IPS DF 19.7 (cell line): ENCODE measurements around the gene R3HDM2.

Experiments
- DNase-seq: peaks from one replicate; pipeline ENCODE4 v3.0.0-alpha.2; 2013; ENCODE audit warnings: low read depth, low spot score

Gene R3HDM2

DNA sequence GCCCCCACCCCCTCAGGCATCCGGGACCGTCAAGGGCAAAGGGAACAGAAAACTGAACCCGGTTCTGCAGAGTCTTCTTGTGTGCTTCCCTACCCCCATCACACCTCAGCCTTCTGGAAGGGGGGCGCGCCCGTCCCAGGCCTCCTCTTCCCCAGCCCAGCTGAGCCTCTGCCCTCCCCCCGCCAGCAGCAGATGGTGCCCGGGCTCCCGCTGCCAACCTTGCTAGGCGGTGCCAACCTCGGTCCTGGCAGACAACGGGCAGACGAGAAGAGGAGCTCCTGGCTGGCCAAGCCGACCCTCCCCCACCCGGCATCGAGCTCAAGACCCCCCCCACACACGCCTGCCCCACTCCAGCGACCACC, 188.5 kb downstream of the R3HDM2 start:
- no peak for DNase-seq

DNA sequence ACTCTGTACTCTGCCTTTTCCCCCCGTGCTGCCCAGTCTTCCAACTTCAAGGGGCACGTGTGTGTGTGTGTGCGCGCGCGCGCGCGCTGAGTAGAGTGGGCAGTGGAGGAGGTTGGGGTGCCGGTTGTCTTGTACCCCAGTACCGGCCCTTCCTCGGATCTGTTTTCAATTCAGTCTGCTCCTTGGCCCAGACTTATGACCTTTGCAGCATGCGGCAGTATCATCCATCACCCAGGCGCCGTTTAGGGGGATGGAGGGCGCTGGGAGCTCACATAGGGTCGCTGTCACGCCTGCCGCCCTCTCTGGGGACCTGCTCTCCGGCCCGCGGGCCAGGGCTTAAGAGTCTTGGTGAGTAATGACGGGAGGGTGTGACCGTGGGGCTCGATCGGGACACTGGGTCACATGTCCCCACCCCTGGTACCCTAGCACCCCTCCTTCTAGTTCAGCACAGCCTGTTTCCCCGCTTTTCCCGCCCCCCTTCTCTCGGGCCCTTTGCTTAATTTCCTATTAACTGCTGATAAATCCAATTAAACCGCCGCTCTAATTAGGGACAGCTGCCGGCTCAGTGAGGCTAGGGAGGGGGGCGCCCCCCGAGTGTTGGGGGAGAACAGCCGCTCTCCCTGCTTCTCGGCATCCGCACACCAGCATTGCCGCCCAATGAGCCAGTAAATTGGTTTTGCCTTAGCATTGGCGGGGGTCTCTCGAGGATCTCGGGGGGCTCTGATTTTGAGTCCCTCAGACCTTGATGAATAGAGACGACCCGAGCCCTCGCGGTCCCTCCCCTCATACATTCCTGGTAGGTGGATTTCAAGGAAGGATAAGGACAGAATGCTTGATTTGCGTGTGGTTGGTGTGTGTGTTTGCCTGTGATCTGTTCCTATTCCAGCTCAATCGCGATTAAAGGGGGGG, 189.2 kb downstream of the R3HDM2 start:
- no peak for DNase-seq

DNA sequence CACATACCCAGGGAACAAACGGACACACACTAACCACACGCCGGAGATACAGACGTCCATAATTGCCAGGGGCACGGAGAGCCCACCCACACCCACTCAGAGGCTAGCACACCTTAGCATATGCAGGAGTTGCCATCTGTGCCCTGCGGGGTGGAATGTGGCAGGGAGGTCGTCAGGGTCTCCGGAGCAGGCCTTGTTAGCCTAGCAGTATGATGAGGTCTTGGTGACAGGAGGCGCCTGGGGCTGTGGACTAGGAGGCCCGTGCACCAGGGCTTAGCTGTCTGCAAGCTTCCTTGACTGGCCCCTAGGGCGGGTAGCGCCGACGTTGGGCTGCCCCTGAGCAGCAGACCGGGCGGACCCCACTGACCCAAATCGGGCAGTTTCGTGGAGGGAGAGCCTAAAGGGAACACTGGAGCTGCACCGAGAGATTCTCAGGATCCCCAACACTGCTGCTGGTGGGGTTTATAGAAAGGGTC, 189.9 kb downstream of the R3HDM2 start:
- DNase-seq: no peak

DNA sequence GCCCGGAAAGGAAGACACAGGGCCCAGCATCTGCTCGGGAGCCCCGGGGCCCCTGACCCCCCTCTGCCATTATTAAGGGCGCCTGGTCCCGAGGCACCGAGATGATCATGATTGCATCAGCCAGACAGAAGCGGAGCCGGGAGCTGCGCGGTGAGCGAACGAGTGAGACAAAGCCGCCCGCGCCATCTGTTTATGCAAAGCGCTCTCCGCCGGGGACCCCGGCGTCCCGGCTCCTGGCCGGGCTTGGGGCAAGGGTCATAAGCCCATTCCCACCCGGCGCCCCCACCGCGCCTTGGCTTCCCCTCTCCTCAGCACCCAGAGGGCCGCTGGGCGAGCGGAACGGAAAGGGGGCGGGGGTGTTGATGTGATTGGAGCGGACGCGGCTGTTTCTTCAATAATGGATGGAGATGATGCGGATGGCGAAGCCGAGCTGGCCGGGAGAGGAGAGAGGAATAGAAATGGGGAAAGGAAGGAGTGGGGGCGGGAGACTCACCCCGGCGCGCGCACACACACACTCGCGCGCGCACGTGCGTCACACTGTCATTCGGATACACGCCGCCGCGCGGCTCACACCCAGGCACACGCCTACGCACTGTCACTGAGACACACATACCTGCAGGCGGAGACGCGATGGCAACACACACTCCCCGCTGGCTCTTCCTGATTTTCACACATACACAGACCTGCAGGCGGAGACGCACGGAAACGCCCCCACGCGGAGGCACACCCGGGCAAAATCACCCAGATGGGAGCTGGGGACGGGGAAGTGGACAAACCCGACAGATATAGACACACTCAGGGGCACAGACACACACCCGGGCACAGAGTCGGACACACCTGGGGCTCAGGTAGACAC, 190.5 kb downstream of the R3HDM2 start:
- DNase-seq: no peak

DNA sequence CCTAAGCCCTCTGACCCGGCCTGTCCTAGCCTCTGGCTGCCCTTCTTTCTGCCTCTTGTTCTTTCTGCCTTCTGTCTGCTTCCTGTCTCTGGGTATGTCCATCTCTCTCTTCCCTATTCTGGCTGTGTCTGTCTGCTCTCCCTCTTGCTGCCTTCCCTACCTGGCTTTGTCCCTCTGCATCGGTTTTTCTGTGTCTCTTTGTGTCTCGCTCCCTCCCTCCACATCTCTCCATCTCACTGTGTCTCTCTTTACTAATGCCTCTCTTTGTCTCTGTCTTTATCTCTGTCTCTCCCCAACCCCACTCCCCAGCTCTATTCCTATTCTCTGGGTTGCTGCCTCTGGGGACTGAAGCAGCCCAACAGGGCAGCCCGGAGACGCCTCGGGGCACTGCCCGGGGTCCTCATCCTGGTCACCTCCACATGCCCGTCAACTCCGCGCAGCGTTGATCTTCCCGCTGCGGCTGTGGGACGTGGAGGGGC, 191.2 kb downstream of the R3HDM2 start:
- no peak for DNase-seq

DNA sequence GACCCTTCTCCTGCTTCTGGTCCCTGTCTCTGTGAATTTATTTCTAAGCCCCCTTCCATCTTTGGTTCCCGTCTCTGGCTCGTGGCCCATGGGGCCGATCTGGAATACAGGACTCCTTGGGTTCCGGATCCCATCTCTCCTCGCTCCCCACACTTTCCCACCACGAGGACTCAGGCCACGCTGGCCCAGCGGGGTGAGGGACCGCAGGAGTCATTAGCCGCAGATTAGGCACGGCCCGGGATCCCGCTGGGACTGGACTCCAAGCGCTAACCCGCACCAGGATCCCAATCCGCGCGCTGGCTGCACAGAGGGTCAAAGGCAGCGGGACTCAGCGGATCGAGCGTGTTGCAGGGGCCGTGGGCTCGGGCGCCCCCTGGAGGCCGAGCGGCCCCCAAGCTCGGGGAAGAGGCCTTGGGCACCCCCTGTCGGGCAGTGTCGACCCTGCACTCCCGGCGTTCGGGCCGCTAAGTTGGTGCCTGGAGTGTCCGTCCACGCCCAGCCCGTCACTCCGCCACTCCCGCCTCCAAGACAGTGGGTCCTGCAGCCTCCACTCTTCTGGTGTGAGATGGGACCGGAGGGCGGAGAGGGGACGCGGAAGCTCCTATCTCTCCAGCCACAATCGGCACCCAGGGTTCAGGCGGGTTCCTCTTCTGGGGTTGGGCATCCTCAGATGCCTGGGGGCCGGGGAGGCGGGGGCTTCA, 191.8 kb downstream of the R3HDM2 start:
- no peak for DNase-seq

DNA sequence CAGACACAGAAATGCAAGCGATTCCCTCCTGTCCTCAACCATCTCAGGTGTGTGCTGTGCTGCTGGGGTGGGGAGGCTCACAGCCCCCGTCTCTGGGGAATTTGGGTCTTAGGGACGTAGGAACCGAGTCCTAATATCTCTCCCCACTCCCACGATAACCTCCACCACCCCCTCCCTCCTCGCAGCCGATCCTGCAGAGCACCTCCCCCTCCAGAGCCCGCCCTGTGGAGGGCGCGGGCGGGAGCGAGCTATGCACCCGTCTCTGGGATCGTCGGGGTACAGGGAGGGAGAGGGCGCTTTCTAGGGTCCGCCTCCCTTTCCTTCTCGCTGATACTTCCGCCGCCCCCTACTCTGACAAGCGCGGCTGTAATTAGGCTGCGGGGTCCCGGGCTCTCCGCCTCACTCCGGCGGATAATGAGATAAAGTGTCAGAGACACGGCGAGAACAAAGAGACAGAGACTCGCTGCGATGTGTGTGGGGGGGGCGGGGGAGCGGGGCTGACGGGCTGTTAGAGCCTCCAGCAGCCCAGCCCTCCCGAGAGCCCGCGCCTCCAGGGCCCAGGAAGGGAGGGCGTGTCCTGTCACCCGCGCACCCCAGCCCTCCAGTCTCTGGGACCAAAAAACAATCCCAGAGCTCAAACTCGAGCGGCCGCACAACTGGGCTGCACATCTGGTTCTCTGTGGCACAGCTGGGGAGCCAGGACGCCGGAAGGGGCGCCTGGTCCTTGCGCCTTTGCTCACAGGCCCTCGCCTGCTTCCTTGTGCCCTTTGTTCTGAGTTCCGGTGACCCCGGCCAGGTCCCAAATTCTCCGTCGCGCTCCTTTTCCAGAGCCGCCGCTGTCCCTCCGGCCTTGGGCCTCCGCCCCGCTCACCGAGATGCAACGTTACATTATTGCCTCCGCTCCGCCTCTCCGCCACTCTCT, 192.7 kb downstream of the R3HDM2 start:
- DNase-seq: no peak

DNA sequence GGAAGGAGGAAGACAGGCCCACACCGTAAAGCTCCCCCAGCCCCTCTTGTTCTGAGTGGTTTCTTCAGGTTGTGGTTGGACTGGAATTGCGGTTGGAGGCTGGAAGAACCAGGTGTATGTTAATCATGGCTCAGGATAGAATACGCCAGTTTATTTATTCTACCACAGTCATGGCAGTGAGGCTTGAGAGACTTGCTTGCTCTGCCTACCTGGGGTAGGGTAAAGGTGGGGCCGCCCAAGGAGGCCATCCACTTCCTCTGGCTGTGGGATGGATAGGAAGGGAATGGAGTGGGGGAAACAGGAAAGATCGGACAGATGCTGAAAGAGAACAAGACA, 193.3 kb downstream of the R3HDM2 start:
- DNase-seq: no peak

DNA sequence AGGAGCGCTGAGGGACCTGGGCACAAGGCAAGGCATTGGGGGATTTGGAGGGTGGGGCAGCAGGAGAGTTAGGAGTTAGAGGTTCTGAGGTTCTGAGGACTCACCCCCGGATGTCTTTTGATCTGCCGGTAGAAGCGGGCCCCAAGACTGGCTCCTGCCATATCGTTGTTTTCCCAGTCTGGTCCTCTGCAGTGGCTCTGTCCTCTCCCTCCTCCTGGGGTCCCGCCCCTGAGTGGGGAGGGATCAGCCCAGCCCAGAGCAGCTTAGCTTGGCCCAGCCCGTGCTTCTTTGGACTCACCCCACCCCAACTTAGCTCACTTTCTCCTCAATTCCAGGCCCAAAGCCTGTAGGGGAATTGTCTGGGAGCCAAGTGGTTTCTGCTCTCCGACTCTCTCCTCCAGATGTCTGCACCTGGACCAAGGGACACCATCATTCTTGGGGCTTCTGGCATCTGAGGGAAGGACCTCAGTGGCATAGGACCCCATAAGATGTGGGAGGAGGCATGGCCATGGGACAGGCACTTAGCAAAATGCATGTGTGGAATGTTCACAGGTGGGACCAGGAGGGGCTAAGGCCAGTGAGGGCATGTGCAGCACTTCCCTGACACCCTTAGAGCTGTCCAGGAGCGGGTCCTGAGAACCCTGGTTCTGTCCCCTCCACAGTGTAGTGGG, 193.8 kb downstream of the R3HDM2 start:
- DNase-seq: no peak

DNA sequence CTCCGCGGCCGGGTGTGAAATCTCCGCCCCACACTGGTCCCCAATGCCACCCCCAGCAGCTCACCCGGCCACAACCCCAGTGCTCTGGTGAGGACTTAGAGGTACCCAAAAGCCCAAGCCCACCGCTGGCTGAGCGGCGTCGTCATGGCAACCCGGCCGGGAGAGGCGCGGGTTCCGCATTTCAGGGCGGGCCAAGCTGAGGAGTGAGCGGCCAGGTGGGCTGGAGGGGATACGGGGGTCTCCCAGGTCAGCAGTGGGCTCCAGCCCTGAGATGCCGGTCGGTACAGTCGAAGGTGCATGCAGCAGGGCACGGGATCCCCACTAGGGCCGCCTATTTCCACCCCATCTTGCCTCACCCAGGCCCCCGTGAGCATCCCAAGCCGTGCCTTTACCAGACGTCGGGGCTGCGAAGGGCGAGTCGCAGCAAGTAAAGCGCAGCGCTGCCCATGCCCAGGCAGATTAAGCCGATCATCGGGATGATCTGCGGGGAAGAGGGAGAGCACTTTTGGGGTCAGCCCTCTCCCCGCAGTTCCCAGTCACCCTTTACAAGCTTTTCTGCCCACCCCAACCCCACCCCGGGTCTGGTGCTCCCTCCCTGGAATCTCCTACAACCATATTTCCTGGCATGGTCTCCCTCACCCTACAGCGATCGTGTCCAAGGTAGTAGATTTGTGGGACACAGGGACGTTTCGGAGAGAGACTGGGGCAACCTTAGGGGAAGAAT, 194.5 kb downstream of the R3HDM2 start:
- DNase-seq: no peak

DNA sequence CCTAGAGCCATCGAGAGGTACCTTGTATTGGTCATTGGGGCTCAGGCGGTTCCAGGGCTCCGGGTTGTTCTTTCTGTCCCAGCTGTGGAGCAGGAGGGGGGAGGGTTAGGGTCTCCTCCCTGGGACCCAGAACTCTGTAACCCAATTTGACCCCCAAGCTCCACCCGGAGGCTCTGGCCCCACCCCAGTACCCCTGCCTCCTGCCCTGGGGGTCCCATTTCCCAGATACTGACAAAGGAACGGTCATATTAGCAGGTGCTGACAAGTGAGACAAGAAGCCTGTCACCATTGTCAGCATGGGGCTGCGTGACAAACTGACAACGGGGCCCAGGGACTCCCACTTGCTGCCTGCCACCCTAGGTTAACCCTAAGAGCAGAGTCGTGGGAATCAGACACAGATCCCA, 195.1 kb downstream of the R3HDM2 start:
- DNase-seq: no peak

DNA sequence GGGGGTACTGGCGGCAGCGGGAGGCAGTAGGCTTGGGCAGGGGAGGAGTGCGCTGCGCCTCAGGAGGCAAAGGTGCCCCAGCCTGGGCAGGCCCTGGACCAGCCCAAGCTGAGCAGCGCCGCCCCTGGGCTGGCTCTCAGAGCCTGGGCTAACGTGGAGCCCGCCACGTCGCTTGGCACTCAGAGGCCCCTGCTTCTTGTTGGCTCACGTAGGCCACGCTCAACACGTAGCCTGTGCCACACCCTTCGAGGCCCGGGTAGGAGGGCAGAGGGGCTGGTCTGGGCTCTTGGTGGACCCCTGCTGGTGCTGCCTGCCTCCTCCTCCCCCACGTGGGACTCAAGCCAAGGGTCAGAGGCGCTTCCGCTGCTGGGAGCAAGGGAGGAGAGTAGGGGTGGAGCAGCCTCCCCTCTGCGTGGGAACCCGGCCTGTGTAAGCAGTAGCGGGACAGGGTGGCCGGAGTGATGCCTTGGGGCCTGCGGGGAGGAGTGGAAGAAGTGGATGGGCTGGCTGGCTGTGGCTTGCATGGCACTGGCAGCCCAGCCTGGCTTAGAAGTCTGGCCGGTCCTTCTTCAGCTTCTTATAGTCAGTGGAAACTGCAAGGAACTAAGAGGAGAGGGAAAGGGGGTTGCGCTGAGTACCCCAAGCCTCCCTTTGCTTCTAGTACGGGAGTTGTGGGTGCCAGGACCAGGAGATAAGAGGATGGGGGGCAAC, 195.7 kb downstream of the R3HDM2 start:
- no peak for DNase-seq

DNA sequence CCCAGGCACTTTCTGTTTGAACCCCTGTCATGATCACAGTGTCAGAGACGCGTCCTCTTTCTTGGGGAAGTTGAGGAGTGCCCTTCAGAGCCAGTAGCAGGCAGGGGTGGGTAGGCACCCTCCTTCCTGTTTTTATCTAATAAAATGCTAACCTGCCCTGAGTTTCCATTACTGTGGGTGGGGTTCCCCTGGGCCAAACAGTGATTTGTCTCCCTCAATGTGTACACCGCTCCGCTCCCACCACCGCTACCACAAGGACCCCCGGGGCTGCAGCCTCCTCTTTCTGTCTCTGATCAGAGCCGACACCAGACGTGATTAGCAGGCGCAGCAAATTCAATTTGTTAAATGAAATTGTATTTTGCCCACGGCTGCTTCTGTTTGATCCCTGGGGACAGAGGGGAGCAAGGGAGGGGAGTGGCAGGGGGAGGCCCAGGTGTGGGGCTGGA, 196.2 kb downstream of the R3HDM2 start:
- no peak for DNase-seq

DNA sequence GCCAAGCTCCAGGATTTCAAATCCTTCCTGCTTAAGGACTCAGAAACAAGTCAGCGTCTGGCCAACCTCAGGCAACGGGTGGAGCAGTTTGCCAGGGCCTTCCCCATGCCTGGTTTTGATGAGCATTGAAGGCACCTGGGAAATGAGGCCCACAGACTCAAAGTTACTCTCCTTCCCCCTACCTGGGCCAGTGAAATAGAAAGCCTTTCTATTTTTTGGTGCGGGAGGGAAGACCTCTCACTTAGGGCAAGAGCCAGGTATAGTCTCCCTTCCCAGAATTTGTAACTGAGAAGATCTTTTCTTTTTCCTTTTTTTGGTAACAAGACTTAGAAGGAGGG, 196.6 kb downstream of the R3HDM2 start:
- no peak for DNase-seq

DNA sequence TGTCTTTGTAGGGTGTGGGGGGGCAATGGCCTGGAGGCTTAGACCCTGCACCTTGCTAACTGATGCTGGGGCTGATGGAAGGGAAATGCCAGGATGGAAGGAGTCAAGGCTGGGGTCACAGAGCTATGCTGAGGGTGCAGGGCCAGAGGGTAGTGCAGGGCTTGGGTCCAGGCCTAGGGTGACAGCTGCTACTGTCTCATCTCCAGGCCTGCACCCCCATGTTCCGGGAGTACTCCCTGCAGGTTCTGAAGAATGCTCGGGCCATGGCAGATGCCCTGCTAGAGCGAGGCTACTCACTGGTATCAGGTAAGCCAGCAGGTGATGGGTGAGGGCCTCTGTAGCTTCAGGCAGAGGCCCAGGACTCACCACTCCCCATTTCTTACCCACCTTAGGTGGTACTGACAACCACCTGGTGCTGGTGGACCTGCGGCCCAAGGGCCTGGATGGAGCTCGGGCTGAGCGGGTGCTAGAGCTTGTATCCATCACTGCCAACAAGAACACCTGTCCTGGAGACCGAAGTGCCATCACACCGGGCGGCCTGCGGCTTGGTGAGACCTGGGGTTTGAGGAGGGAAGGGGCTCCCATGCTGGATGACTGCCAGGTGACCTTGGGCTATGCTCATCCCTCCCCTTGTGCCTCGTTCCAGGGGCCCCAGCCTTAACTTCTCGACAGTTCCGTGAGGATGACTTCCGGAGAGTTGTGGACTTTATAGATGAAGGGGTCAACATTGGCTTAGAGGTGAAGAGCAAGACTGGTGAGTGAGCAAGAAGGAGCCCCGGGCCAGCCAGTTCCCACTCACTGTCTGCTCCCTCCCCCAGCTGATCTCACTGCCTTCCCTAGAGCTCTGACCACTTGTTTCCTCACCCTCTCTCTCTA, 197.2 kb downstream of the R3HDM2 start:
- DNase-seq: no peak

DNA sequence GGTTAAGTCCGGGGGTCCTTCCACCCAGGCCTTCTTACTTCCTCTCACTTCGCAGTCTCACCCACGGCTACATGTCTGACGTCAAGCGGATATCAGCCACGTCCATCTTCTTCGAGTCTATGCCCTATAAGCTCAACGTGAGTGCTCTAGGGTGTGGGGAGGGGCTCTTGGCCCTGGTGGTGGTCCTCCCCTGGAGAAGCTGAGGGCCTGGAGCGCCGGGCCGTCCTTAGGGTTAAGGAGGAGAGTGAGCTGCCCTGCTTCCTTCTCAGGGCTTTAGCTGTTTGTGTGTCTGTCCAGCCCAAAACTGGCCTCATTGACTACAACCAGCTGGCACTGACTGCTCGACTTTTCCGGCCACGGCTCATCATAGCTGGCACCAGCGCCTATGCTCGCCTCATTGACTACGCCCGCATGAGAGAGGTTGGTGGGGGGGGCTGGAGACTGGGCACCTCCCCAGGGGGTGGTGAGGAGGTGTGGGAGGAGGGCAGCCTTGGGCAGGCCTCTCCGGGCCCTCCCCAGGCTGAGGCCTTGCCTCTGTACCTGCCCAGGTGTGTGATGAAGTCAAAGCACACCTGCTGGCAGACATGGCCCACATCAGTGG, 198.6 kb downstream of the R3HDM2 start:
- DNase-seq: no peak

DNA sequence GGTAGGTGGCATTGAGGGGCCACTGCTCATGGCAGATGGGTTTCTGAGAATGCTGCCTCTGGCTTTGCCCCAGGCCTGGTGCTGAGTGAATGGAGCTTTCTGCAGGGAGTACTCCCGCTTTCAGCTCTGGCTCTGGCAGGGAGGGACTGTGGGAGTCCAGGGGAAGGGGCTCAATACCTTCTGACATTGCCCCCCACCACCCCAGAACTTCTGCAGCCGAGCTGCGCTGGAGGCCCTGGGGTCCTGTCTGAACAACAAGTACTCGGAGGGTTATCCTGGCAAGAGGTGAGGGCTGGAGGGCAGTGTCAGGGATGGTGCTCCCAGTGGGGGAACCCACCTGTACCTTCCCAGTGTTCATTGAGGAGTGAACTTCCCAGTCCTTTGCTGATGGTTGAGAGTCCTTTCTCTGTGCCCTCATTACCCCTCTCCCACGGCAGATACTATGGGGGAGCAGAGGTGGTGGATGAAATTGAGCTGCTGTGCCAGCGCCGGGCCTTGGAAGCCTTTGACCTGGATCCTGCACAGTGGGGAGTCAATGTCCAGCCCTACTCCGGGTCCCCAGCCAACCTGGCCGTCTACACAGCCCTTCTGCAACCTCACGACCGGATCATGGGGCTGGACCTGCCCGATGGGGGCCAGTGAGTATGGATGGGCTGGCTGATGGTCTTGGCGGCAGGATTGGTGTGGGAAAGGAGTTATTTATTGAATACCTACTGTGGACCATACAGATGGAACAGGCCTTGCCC, 199.4 kb downstream of the R3HDM2 start:
- no peak for DNase-seq
